Left lung (tissue), 10 donors: Measurements from ENCODE around the gene TECPR1. TPM values are rescaled to one million over a fixed set of nuclear protein-coding genes. Genes with fewer than 3 reads are reported as not detected.

Source experiments
- ATAC-seq: fragments of 200-7000 bp; cut with Tn5 transposase; one replicate; pipeline ENCODE4 v1.9.1; 2020; ENCODE audit warnings: moderate library complexity
- DNase-seq, 4 donors: peaks; one replicate each; pipeline ENCODE4 v3.0.0-alpha.2; 2013 to 2020
- H3K27ac ChIP-seq, 2 donors: fragments of 200-600 bp; sonication (generic) in 1 of 2; one replicate each; pipeline versions ENCODE4 v1.5.0 to v1.8.0; 2020 to 2021
- H3K27me3 ChIP-seq, 2 donors: fragments of 200-600 bp; sonication (generic) in 1 of 2; one replicate each; pipeline versions ENCODE4 v1.5.0 to v1.8.0; 2020 to 2021
- H3K36me3 ChIP-seq, 2 donors: fragments of 200-600 bp; sonication (generic) in 1 of 2; one replicate each; pipeline versions ENCODE4 v1.5.0 to v1.8.0; 2020 to 2021
- H3K4me1 ChIP-seq, 2 donors: fragments of 200-600 bp; one replicate each; pipeline ENCODE4 v1.8.0; 2021
- H3K4me3 ChIP-seq, 2 donors: fragments of 200-600 bp; sonication (generic) in 1 of 2; one replicate each; pipeline versions ENCODE4 v1.5.0 to v1.8.0; 2020 to 2021; ENCODE audit warnings: mild to moderate bottlenecking in 1 of 2
- H3K9me3 ChIP-seq, 2 donors: fragments of 200-600 bp; sonication (generic) in 1 of 2; one replicate each; pipeline versions ENCODE4 v1.5.0 to v1.8.0; 2020 to 2021
- CTCF ChIP-seq, 2 donors: fragments of 200-600 bp; sonication (generic) in 1 of 2; IDR thresholded peaks; one replicate each; pipeline versions ENCODE4 v1.5.0 to v1.8.0; 2021; ENCODE audit warnings: antibody characterized with exemption in 2 of 2
- intact Hi-C, 2 donors: fragments of 100-400 bp; cut with DNase I; formaldehyde crosslinking; loops; one replicate each; pipeline versions ENCODE4 v1.11.2 to v1.14.2; 2022
- polyA plus RNA-seq, 6 donors: library from polyadenylated mRNA; unstranded; fragments of 120-200 nt; gene quantifications; one replicate each; pipeline ENCODE4 v1.2.1, GENCODE V29; 2013; ENCODE audit not compliant: insufficient read length in 6 of 6
- total RNA-seq, 2 donors: library from RNA; stranded (reverse); fragmentation: NEBNext Ultra II Directional; extraction: Animal tissue kit (Norgen Biotek cat#: 25700); gene quantifications; one replicate each; pipeline ENCODE4 v1.2.1, GENCODE V29; 2021
- donor health status: DM: no; HTN: yes; CAD: no.
- donor health status: DM: no; HTN: no; CAD: no.

TECPR1 gene
- total and polyA plus RNA-seq, 8 donors, result 24.5 to 67.4 (median 28.7) TPM

DNA sequence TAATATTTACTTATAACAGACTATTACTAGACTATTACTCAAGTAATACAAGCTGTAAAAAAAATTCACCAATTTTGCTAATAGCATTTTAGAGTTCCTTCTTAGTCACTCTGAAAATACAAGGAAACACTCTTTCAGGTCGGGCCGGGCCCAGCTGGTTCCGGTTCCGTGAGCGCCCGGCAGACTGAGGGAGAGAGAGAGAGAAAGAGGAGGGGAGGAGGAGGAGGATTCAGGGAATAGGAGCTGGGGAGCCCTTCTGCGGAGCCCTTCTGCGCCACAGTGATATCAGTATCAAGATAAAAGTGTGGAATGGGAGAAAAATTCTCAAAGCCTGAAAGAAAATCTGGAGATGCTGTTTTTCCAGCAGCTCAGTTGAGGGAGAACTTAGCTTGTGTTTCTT is 71.3 kb downstream of the TECPR1 start:
- H3K27ac ChIP-seq, result no peak overlapping the region
- TF ChIP-seq CTCF (IDR thresholded peaks at IDR 0.05), result no peak
- DNase-seq (no peak), ATAC-seq (no peak)
- no peaks in the 10 kb centered on the region for H3K9me3 ChIP-seq
- H3K27me3 ChIP-seq, result no peaks in the 10 kb centered on the region
- H3K4me3 ChIP-seq, result no peak overlapping the region
- no peaks in the 10 kb centered on the region for H3K36me3 ChIP-seq
- peaks cover 4% of the 10 kb centered on the region in 2 donors for H3K4me1 ChIP-seq
- intact Hi-C loops, result no loop called here

GRCh38 chr7:98178762-98179490 is 73.1 kb downstream of the TECPR1 start:
- Histone ChIP-seq H3K4me1 (peaks cover 4 to 7% of the 10 kb centered on the region in 2 donors), H3K36me3 (peaks cover 0 to 8% of the 10 kb centered on the region in 2 donors), H3K27ac (peak overlapping the region; percentile 45 to 51), H3K4me3 (no peak overlapping the region), H3K27me3 (no peaks in the 10 kb centered on the region), H3K9me3 (no peaks in the 10 kb centered on the region)
- no peak for DNase-seq
- ATAC-seq, result peak; percentile 26
- TF ChIP-seq CTCF (IDR thresholded peaks at IDR 0.05), result no peak
- intact Hi-C loops, result no loop called here

GRCh38 chr7:98178321-98178720 is 73.7 kb downstream of the TECPR1 start:
- no peaks in the 10 kb centered on the region for H3K27me3 ChIP-seq
- ATAC-seq, result peak; percentile 95
- no peak for TF ChIP-seq CTCF (IDR thresholded peaks at IDR 0.05)
- H3K4me3 ChIP-seq, result no peak overlapping the region
- peaks cover 0 to 8% of the 10 kb centered on the region in 2 donors for H3K36me3 ChIP-seq
- DNase-seq, result peak; percentile 31 to 89 (median 84)
- H3K9me3 ChIP-seq, result no peaks in the 10 kb centered on the region
- H3K27ac ChIP-seq, result peak overlapping the region; percentile 45 to 51
- peaks cover 4 to 8% of the 10 kb centered on the region in 2 donors for H3K4me1 ChIP-seq
- intact Hi-C loops, result no loop called here

DNA sequence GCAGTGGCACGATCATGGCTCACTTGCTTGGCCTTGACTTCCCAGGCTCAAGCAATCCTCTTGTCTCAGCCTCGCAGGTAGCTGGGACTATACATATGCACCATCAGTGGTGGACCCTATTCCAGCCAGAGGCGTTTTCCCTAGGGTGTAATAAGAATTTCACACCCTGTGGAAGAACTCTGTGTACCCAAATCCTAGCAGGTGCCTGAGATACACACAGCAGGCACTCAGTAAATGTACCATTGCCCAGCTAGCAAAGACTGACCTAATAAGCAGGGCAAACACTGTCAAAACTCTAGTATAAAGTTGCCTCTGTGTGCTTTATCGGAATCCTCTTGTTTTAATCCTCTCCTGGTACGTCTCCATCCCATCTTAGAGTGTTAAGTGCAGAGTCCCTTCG is 74.5 kb downstream of the TECPR1 start:
- H3K27ac ChIP-seq, result peak overlapping the region in 1 of 2 donors; percentile 45
- ATAC-seq, result peak; percentile 15
- H3K4me1 ChIP-seq, result peaks cover 4 to 13% of the 10 kb centered on the region in 2 donors

More for the DNA sequence above, 74.5 kb downstream of the TECPR1 start:
- intact Hi-C loops, result no loop called here
- no peaks in the 10 kb centered on the region for H3K27me3 ChIP-seq
- peaks cover 0 to 14% of the 10 kb centered on the region in 2 donors for H3K36me3 ChIP-seq
- TF ChIP-seq CTCF (IDR thresholded peaks at IDR 0.05), result no peak
- no peaks in the 10 kb centered on the region for H3K9me3 ChIP-seq
- no peak overlapping the region for H3K4me3 ChIP-seq
- DNase-seq, result no peak
